Smooth muscle cell (in vitro differentiated cells): Measurements from ENCODE around the gene TMEM44. TPM values are rescaled to one million over a fixed set of nuclear protein-coding genes. Genes with fewer than 3 reads are reported as not detected.

Experiments
- DNase-seq: peaks from one replicate; lab custom pipeline; 2025; ENCODE audit not compliant: unreplicated experiment; lab: John Stamatoyannopoulos, UW
- H2AFZ ChIP-seq: fragments of 200-600 bp; sonication (generic); 2 replicates; pipeline ENCODE4 v1.6.0; 2016; ENCODE audit warnings: antibody characterized with exemption, low read depth, mild to moderate bottlenecking
- H3F3A ChIP-seq: fragments of 200-600 bp; sonication (generic); 2 replicates; pipeline ENCODE4 v1.6.0; 2017; ENCODE audit warnings: antibody characterized with exemption, low read depth
- H3K27ac ChIP-seq: fragments of 200-600 bp; sonication (generic); 2 replicates; pipeline ENCODE4 v1.5.1; 2016; ENCODE audit warnings: low read depth, mild to moderate bottlenecking
- H3K27me3 ChIP-seq: fragments of 200-600 bp; sonication (generic); 2 replicates; pipeline ENCODE4 v1.6.1; 2016; ENCODE audit warnings: low read depth, mild to moderate bottlenecking
- H3K36me3 ChIP-seq: fragments of 200-600 bp; sonication (generic); 2 replicates; pipeline ENCODE4 v1.5.1; 2016; ENCODE audit warnings: low read depth
- H3K4me1 ChIP-seq: fragments of 200-600 bp; sonication (generic); 2 replicates; pipeline ENCODE4 v1.5.1; 2016; ENCODE audit warnings: low read depth
- H3K4me2 ChIP-seq: fragments of 200-600 bp; sonication (generic); 2 replicates; pipeline ENCODE4 v1.6.0; 2016; ENCODE audit warnings: mild to moderate bottlenecking
- H3K4me3 ChIP-seq: fragments of 200-600 bp; sonication (generic); 2 replicates; pipeline ENCODE4 v1.5.1; 2016; ENCODE audit warnings: mild to moderate bottlenecking
- H3K79me2 ChIP-seq: fragments of 200-600 bp; sonication (generic); 2 replicates; pipeline ENCODE4 v1.6.0; 2016; ENCODE audit warnings: low read depth, mild to moderate bottlenecking
- H3K9ac ChIP-seq: fragments of 200-600 bp; sonication (generic); 2 replicates; pipeline ENCODE4 v1.6.0; 2016; ENCODE audit warnings: low read depth
- H3K9me3 ChIP-seq: fragments of 200-600 bp; sonication (generic); replicated peaks from 2 replicates; pipeline ENCODE4 v1.5.1; 2016; ENCODE audit warnings: low read depth
- H4K20me1 ChIP-seq: fragments of 200-600 bp; sonication (generic); 2 replicates; pipeline ENCODE4 v1.6.0; 2016; ENCODE audit warnings: low read depth
- WGBS: methylation state at CpG from one replicate; pipeline ENCODE4 v1.1.7; 2016; ENCODE audit warnings: low lambda C conversion rate; 5-methylcytosine and 5-hydroxymethylcytosine counted together
- polyA plus RNA-seq: library from polyadenylated mRNA; unstranded; fragments of >200 nt; fragmentation: Nextera tagmentation; extraction: Ambion mirVana; gene quantifications from 2 replicates; pipeline ENCODE4 v1.2.1, GENCODE V29; 2016
- total RNA-seq: library from RNA; depleted of rRNA; stranded (reverse); fragments of >200 nt; gene quantifications from 2 replicates; pipeline ENCODE4 v1.2.3, GENCODE V29; 2014
- TF ChIP-seq, protein P1 (sequence below): fragments of 200-600 bp; sonication (generic); IDR thresholded peaks from 2 replicates; pipeline ENCODE4 v1.5.1; 2017; ENCODE audit warnings: borderline replicate concordance, mild to moderate bottlenecking, antibody characterized with exemption; ENCODE audit not compliant: insufficient read depth, poor library complexity, severe bottlenecking

TMEM44 gene
- total and polyA plus RNA-seq, 2 experiments from 2014 or later = 12.7 to 18.4 TPM

DNA sequence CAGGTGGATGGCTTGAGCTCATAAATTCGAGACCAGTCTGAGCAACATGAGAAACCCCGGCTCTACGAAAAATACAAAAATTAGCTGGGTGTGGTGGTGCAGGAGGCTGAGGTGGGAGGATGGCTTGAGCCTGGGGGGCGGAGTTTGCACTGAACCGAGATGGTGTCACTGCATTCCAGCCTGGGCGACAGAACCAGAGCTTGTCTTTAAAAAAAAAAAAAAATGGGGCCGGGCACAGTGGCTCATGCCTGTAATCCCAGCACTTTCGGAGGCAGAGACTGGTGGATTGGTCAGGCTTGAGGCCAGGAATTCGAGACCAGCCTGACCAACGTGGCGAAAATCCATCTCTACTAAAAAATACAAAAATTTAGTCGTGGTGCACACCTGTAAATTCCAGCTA, 64.0 kb downstream of the TMEM44 start:
- H3K27ac ChIP-seq = no peak overlapping the region
- no peak overlapping the region for H2AFZ ChIP-seq
- no peak for DNase-seq
- H3K4me3 ChIP-seq = no peak overlapping the region
- H3K9ac ChIP-seq = no peak overlapping the region
- TF ChIP-seq, protein P1, sequence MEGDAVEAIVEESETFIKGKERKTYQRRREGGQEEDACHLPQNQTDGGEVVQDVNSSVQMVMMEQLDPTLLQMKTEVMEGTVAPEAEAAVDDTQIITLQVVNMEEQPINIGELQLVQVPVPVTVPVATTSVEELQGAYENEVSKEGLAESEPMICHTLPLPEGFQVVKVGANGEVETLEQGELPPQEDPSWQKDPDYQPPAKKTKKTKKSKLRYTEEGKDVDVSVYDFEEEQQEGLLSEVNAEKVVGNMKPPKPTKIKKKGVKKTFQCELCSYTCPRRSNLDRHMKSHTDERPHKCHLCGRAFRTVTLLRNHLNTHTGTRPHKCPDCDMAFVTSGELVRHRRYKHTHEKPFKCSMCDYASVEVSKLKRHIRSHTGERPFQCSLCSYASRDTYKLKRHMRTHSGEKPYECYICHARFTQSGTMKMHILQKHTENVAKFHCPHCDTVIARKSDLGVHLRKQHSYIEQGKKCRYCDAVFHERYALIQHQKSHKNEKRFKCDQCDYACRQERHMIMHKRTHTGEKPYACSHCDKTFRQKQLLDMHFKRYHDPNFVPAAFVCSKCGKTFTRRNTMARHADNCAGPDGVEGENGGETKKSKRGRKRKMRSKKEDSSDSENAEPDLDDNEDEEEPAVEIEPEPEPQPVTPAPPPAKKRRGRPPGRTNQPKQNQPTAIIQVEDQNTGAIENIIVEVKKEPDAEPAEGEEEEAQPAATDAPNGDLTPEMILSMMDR = no peak
- H3K9me3 ChIP-seq = no peaks in the 10 kb centered on the region
- 75% methylated on average over 12 of the region's 12 CpGs for WGBS
- no peaks in the 10 kb centered on the region for H3K36me3 ChIP-seq
- H4K20me1 ChIP-seq = no peaks in the 10 kb centered on the region
- no peak overlapping the region for H3K4me2 ChIP-seq
- peaks cover 7% of the 10 kb centered on the region for H3F3A ChIP-seq
- no peaks in the 10 kb centered on the region for H3K27me3 ChIP-seq
- H3K4me1 ChIP-seq = peaks cover 10% of the 10 kb centered on the region
- H3K79me2 ChIP-seq = no peaks in the 10 kb centered on the region

- no peak for DNase-seq
- Histone ChIP-seq H3K79me2 (no peaks in the 10 kb centered on the region), H3K4me1 (no peaks in the 10 kb centered on the region), H3K9me3 (no peaks in the 10 kb centered on the region), H3K36me3 (no peaks in the 10 kb centered on the region), H2AFZ (no peak overlapping the region), H3F3A (no peaks in the 10 kb centered on the region), H3K4me2 (peak overlapping the region; percentile 58), H3K4me3 (no peak overlapping the region), H3K27ac (peak overlapping the region; percentile 72), H3K9ac (peak overlapping the region; percentile 21), H3K27me3 (no peaks in the 10 kb centered on the region), H4K20me1 (no peaks in the 10 kb centered on the region)
- TF ChIP-seq, protein P1 = no peak
- 45% methylated on average over 9 of the region's 9 CpGs for WGBS
Observed at GRCh38 chr3:194565597-194566190, 67.5 kb downstream of the TMEM44 start.

DNA sequence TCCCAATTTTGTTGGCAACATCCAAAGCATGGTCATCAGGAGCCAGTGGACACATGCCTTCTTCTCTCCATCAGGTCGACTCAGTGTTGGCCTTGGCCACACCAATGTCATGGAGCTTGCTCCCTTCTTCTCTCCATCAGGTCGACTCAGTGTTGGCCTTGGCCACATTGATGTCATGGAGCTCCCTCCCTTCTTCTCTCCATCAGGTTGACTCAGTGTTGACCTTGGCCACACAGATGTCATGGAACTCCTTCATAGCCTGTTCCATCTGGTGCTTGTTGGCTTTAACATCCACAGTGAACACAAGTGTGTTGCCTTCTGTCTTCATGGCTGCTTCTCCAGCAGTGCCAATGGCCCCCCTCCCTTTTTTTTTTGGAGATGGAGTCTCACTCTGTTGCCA, 70.2 kb downstream of the TMEM44 start:
- H3K4me2 ChIP-seq = no peak overlapping the region
- H3K27ac ChIP-seq = no peak overlapping the region
- no peak overlapping the region for H2AFZ ChIP-seq
- H3K4me1 ChIP-seq = no peaks in the 10 kb centered on the region
- no peaks in the 10 kb centered on the region for H3K9me3 ChIP-seq
- no peak for DNase-seq
- no peak overlapping the region for H3K9ac ChIP-seq
- no peaks in the 10 kb centered on the region for H3K36me3 ChIP-seq
- H3K79me2 ChIP-seq = no peaks in the 10 kb centered on the region
- H3F3A ChIP-seq = no peaks in the 10 kb centered on the region
- 89% methylated on average over 2 of the region's 2 CpGs for WGBS
- TF ChIP-seq, protein P1 = no peak
- H3K4me3 ChIP-seq = no peak overlapping the region
- no peaks in the 10 kb centered on the region for H4K20me1 ChIP-seq
- H3K27me3 ChIP-seq = no peaks in the 10 kb centered on the region
